ENCODE measurements around the gene PRR16. TPM values are rescaled to one million over a fixed set of nuclear protein-coding genes. Genes with fewer than 3 reads are reported as not detected.

Gene PRR16
- total RNA-seq, 4 donors from 2014 or later: 2.9 to 9.1 (median 4.2) TPM

DNA sequence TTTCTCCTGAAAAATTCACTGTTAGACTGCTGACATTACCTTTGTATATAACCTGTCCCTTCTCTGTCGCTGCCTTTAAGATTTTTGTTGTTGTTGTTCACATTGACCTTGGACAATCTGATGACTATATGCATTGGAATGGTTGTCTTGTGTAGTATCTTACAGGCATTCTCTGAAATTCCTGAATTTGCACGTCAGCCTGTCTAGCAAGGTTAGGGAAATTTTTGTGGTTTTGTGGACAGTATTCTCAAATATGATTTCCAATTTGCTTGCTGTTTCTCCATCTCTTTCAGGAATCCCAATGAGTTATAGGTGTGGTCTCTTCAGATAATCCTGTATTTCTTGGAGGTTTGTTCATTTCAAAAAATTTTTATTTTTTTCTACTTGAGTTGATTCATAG is 140.8 kb downstream of the PRR16 start:
- intact Hi-C loops (cut with DNase I): no loop called here
- TF ChIP-seq CTCF (IDR thresholded peaks at IDR 0.05): no peak
- TF ChIP-seq EP300 (IDR thresholded peaks at IDR 0.05): no peak
- no peak for TF ChIP-seq POLR2AphosphoS5 (IDR thresholded peaks at IDR 0.05)
- TF ChIP-seq POLR2A (IDR thresholded peaks at IDR 0.05; ENCODE audit: low read depth): no peak
- H3K4me1 ChIP-seq: no peaks in the 10 kb centered on the region
- no peak for DNase-seq (ENCODE audit: extremely low spot score)
- peaks cover 0 to 9% (median 2%) of the 10 kb centered on the region in 4 donors for H3K9me3 ChIP-seq
- no peak overlapping the region for H3K4me3 ChIP-seq
- no peak overlapping the region for H3K27ac ChIP-seq (replicated peaks in 1 of 4)
- WGBS: 76% methylated on average over 2 of the region's 2 CpGs
- H3K36me3 ChIP-seq: no peaks in the 10 kb centered on the region
- no peaks in the 10 kb centered on the region for H3K27me3 ChIP-seq

DNA sequence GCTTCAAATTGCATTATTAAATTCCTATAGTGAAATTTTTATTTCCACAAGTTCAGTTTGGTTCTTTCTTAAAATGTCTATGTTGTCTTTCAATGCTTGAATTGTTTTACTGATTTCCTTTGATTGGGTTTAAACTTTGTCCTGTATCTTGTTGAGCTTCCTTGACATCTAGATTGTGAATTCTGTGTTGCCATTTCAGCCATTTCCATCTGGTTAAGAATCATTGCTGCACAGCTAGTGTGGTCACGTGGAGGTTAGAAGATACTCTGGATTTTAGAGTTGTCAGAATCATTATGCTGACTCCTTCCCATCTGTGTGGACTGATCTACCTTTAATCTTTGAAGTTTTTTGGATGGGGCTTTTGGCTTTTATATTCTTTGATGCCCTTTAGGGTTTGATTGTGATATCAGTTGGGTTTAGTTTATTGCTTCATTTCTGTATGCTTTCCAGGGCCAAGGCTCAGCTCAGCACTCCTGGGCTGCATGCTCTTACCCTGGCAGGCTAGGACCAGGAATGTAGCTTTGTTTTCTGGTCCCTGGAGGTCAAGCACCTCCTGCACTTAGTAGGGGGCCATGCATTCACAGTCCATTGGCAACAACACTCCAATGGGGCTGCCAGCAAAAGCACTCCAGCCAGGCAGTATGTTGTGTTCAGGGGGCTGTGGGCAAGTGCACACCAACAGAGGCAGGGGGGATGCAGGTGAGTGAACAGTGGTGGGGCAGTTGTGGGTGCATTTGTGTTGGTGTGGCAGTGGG is 141.4 kb downstream of the PRR16 start:
- DNase-seq (ENCODE audit: extremely low spot score): no peak
- no peaks in the 10 kb centered on the region for H3K27me3 ChIP-seq
- no peaks in the 10 kb centered on the region for H3K36me3 ChIP-seq
- no peak overlapping the region for H3K4me3 ChIP-seq
- no peak overlapping the region for H3K27ac ChIP-seq (replicated peaks in 1 of 4)
- intact Hi-C loops (cut with DNase I): no loop called here
- no peaks in the 10 kb centered on the region for H3K4me1 ChIP-seq
- TF ChIP-seq EP300 (IDR thresholded peaks at IDR 0.05) (no peak), CTCF (IDR thresholded peaks at IDR 0.05) (no peak), POLR2AphosphoS5 (IDR thresholded peaks at IDR 0.05) (no peak), POLR2A (IDR thresholded peaks at IDR 0.05; ENCODE audit: low read depth) (no peak)
- 82% methylated on average over 1 of the region's 1 CpG for WGBS
- peaks cover 0 to 9% (median 2%) of the 10 kb centered on the region in 4 donors for H3K9me3 ChIP-seq

DNA sequence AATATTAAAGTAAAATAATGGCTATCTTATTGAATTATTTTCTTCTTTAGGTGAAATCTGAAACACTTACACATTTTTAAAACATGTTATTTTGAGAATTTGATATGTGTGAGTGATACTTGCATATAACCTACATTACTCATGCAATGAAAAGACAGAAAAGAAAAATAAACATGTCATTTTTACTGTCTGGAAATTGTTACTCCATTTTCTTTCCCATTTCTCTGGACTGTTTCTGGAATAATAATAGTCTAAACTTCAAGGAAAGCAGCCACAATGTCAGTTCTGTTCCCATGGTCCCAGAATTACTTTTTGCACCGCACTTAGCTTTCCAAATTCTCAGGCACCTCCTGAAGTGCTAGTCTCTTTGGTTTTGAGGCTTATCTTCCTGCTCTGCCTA is 145.5 kb downstream of the PRR16 start:
- Histone ChIP-seq H3K4me3 (no peak overlapping the region), H3K27me3 (no peaks in the 10 kb centered on the region), H3K4me1 (peaks cover 0 to 10% (median 5%) of the 10 kb centered on the region in 4 donors), H3K27ac (replicated peaks in 1 of 4) (no peak overlapping the region), H3K9me3 (no peaks in the 10 kb centered on the region), H3K36me3 (no peaks in the 10 kb centered on the region)
- no peak for DNase-seq (ENCODE audit: extremely low spot score)
- WGBS: 91% methylated on average over 1 of the region's 1 CpG
- TF ChIP-seq CTCF (IDR thresholded peaks at IDR 0.05) (no peak), POLR2AphosphoS5 (IDR thresholded peaks at IDR 0.05) (no peak), EP300 (IDR thresholded peaks at IDR 0.05) (no peak), POLR2A (IDR thresholded peaks at IDR 0.05; ENCODE audit: low read depth) (no peak)
- intact Hi-C loops (cut with DNase I): no loop called here

GRCh38 chr5:120610145-120610544 is 146.0 kb downstream of the PRR16 start:
- Histone ChIP-seq H3K27me3 (no peaks in the 10 kb centered on the region), H3K9me3 (no peaks in the 10 kb centered on the region), H3K4me1 (peaks cover 2 to 16% (median 6%) of the 10 kb centered on the region in 4 donors), H3K27ac (replicated peaks in 1 of 4) (no peak overlapping the region), H3K36me3 (no peaks in the 10 kb centered on the region), H3K4me3 (no peak overlapping the region)
- TF ChIP-seq EP300 (IDR thresholded peaks at IDR 0.05): no peak
- TF ChIP-seq CTCF (IDR thresholded peaks at IDR 0.05): no peak
- TF ChIP-seq POLR2AphosphoS5 (IDR thresholded peaks at IDR 0.05): no peak
- TF ChIP-seq POLR2A (IDR thresholded peaks at IDR 0.05; ENCODE audit: low read depth): no peak
- intact Hi-C loops (cut with DNase I): no loop called here
- no peak for DNase-seq (ENCODE audit: extremely low spot score)
- 90% methylated on average over 2 of the region's 2 CpGs for WGBS

GRCh38 chr5:120613729-120614128 is 149.6 kb downstream of the PRR16 start:
- intact Hi-C loops (cut with DNase I): no loop called here
- DNase-seq (ENCODE audit: extremely low spot score): no peak
- peak overlapping the region in 1 of 4 donors; percentile 32 for H3K27ac ChIP-seq (replicated peaks in 1 of 4)
- H3K9me3 ChIP-seq: no peaks in the 10 kb centered on the region
- no peak overlapping the region for H3K4me3 ChIP-seq
- no peaks in the 10 kb centered on the region for H3K36me3 ChIP-seq
- TF ChIP-seq POLR2A (IDR thresholded peaks at IDR 0.05; ENCODE audit: low read depth) (no peak), POLR2AphosphoS5 (IDR thresholded peaks at IDR 0.05) (no peak), EP300 (IDR thresholded peaks at IDR 0.05) (no peak), CTCF (IDR thresholded peaks at IDR 0.05) (no peak)
- peaks cover 2 to 16% (median 6%) of the 10 kb centered on the region in 4 donors for H3K4me1 ChIP-seq
- no peaks in the 10 kb centered on the region for H3K27me3 ChIP-seq

Data from esophagus muscularis mucosa (tissue), 4 donors.